Testis (tissue), 3 donors: ENCODE measurements around the gene GINS2. TPM values are rescaled to one million over a fixed set of nuclear protein-coding genes. Genes with fewer than 3 reads are reported as not detected.

Experiments used
- DNase-seq: peaks from one replicate; pipeline ENCODE4 v3.0.0-alpha.2; 2019
- H3K27ac ChIP-seq, 2 donors: fragments of 200-600 bp; sonication (generic); one replicate each; pipeline ENCODE4 v1.5.1; 2019
- H3K27me3 ChIP-seq: fragments of 200-600 bp; sonication (generic); one replicate; pipeline ENCODE4 v1.5.1; 2019
- H3K36me3 ChIP-seq: fragments of 200-600 bp; sonication (generic); one replicate; pipeline ENCODE4 v1.5.1; 2017; ENCODE audit warnings: low read depth; ENCODE audit errors: missing control alignments
- H3K4me1 ChIP-seq: fragments of 200-600 bp; sonication (generic); one replicate; pipeline ENCODE4 v1.5.1; 2019
- H3K4me3 ChIP-seq, 2 donors: fragments of 200-600 bp; sonication (generic); one replicate each; pipeline ENCODE4 v1.5.1; 2017 to 2019
- H3K9me3 ChIP-seq: fragments of 200-600 bp; sonication (generic); one replicate; pipeline ENCODE4 v1.5.1; 2017
- CTCF ChIP-seq, 3 experiments: fragments of 450-650 bp in 2 of 3; fragments of 200-600 bp in 1 of 3; sonication (generic) in 1 of 3; IDR thresholded peaks; one replicate each; pipeline ENCODE4 v1.5.1; 2016 to 2019; ENCODE audit warnings: antibody characterized with exemption in 3 of 3, mild to moderate bottlenecking in 2 of 3, moderate library complexity in 1 of 3
- POLR2A ChIP-seq: fragments of 450-650 bp; IDR thresholded peaks from one replicate; pipeline ENCODE4 v1.6.1; 2017; ENCODE audit warnings: antibody characterized with exemption, mild to moderate bottlenecking, moderate library complexity
- WGBS, 2 donors: methylation state at CpG; one replicate each; pipeline ENCODE4 v1.1.5; 2018; 5-methylcytosine and 5-hydroxymethylcytosine counted together
- intact Hi-C: fragments of 100-400 bp; cut with DNase I; formaldehyde crosslinking; loops from one replicate; pipeline ENCODE4 v1.15.1; 2023; ENCODE audit warnings: low total_unique reads
- polyA plus RNA-seq: library from polyadenylated mRNA; stranded (reverse); fragments of 350-450 nt; fragmentation: Illumina TruSeq; extraction: RNeasy Lipid Tissue Mini Kit (QIAGEN cat#74804); gene quantifications from one replicate; pipeline ENCODE4 v1.2.3, GENCODE V29; 2014; ENCODE audit warnings: low read depth, low replicate concordance; ENCODE audit not compliant: insufficient read depth
- total RNA-seq, 2 donors: library from RNA; depleted of rRNA; stranded (reverse); fragments of >200 nt; gene quantifications; one replicate each; pipeline ENCODE4 v1.2.3, GENCODE V29; 2016

GINS2 gene
- total and polyA plus RNA-seq, 3 donors from 2014 or later = 8.9 to 13.8 (median 11.8) TPM

- H3K27ac ChIP-seq = no peak overlapping the region
- H3K9me3 ChIP-seq = no peaks in the 10 kb centered on the region
- H3K4me3 ChIP-seq = no peak overlapping the region
- DNase-seq = no peak
- TF ChIP-seq POLR2A = no peak
- WGBS, 2 donors = 79 to 82% methylated on average over 5 of the region's 5 CpGs
- intact Hi-C loops = no loop called here
- H3K27me3 ChIP-seq = no peaks in the 10 kb centered on the region
- H3K4me1 ChIP-seq = peaks cover 25% of the 10 kb centered on the region
- H3K36me3 ChIP-seq = no peaks in the 10 kb centered on the region
These were observed 58.9 kb downstream of the GINS2 start for GRCh38 chr16:85629853-85630252.

- no peak for DNase-seq
- Histone ChIP-seq H3K9me3 (no peaks in the 10 kb centered on the region), H3K27me3 (no peaks in the 10 kb centered on the region), H3K27ac (no peak overlapping the region), H3K4me3 (no peak overlapping the region), H3K4me1 (peaks cover 25% of the 10 kb centered on the region), H3K36me3 (no peaks in the 10 kb centered on the region)
- intact Hi-C loops = no loop called here
- TF ChIP-seq CTCF (IDR thresholded peaks at IDR 0.05) (no peak), POLR2A (no peak)
- whole genome bisulfite sequencing, 2 donors = 93 to 98% methylated on average over 6 to 10 of the region's 10 CpGs
These were observed 59.4 kb downstream of the GINS2 start for GRCh38 chr16:85629326-85629725.

- Histone ChIP-seq H3K9me3 (no peaks in the 10 kb centered on the region), H3K4me1 (peaks cover 25% of the 10 kb centered on the region), H3K36me3 (no peaks in the 10 kb centered on the region), H3K4me3 (no peak overlapping the region), H3K27ac (no peak overlapping the region), H3K27me3 (no peaks in the 10 kb centered on the region)
- DNase-seq = no peak
- intact Hi-C loops = no loop called here
- WGBS, 2 donors = 94 to 97% methylated on average over 14 of the region's 14 CpGs
- TF ChIP-seq CTCF (IDR thresholded peaks at IDR 0.05) = no peak
- TF ChIP-seq POLR2A = no peak
These were observed 60.1 kb downstream of the GINS2 start for GRCh38 chr16:85628645-85629044.

- Histone ChIP-seq H3K4me3 (no peak overlapping the region), H3K36me3 (no peaks in the 10 kb centered on the region), H3K27ac (no peak overlapping the region), H3K9me3 (no peaks in the 10 kb centered on the region), H3K27me3 (no peaks in the 10 kb centered on the region), H3K4me1 (peaks cover 25% of the 10 kb centered on the region)
- TF ChIP-seq POLR2A (no peak), CTCF (IDR thresholded peaks at IDR 0.05) (no peak)
- no peak for DNase-seq
- WGBS, 2 donors = 49% methylated on average over 5 of the region's 5 CpGs; no CpG with 5 or more reads in 1 of the 2 donors
- intact Hi-C loops = no loop called here
These were observed 60.5 kb downstream of the GINS2 start for GRCh38 chr16:85628265-85628556.

- intact Hi-C loops = no loop called here
- Histone ChIP-seq H3K27ac (no peak overlapping the region), H3K36me3 (no peaks in the 10 kb centered on the region), H3K9me3 (no peaks in the 10 kb centered on the region), H3K4me3 (no peak overlapping the region), H3K4me1 (peaks cover 25% of the 10 kb centered on the region), H3K27me3 (no peaks in the 10 kb centered on the region)
- WGBS, 2 donors = 61 to 62% methylated on average over 5 to 30 of the region's 30 CpGs
- DNase-seq = no peak
- TF ChIP-seq POLR2A (no peak), CTCF (IDR thresholded peaks at IDR 0.05) (no peak)
These were observed 61.1 kb downstream of the GINS2 start for GRCh38 chr16:85627526-85628264.
